IPS-NIHi11 (cell line): ENCODE results near the gene NGF.
"Not testable (repeated sequence)": the region's sequence is repeated elsewhere in the genome, so short reads cannot be mapped to it uniquely, and the experiment has no call there.

ENCODE experiments used
- DNase-seq: peaks from one replicate; pipeline ENCODE4 v3.0.0; 2012; ENCODE audit warnings: mixed read lengths, low spot score

NGF gene

DNA sequence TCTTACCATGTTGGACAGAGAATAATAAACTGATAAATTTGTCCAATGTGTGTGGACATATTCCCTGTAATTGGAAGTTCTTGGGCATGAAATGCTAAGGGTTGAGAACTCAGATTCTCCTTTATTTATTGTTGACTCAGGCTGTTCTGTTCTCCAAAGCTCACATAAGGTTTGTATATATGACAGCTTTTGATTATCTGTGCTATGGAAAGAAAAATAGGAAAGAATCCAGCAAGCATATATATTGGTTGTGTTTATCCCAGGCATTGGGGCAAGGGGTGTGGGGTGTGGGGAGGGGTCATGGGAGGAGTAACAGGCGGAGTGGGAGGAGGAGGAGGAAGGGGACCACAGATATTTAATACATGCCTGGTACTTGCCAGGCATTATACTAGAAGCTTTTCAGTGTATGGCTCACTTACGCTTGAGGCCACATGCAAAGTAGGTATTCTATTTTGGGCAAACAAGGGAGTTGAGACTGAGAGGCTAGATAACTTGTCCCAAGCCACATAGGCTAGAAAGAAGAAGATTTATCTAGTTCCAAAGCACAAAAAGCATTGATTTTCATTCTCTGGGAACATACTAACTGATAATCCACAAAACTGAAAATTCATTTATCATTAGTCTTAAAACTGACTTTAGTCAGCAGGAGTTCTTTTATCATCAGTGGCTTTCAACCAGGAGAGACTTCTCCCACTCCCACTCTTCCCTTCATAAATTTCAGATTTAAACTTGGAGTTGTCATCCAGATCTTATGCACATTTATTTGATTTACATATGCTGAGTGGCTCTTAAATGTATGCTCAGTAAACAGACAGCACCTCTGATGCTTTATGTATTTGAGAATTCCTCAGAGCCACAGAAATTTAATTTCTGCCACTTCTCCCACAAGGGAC lies 27.2 kb downstream of the NGF start:
- DNase-seq, result no peak

DNA sequence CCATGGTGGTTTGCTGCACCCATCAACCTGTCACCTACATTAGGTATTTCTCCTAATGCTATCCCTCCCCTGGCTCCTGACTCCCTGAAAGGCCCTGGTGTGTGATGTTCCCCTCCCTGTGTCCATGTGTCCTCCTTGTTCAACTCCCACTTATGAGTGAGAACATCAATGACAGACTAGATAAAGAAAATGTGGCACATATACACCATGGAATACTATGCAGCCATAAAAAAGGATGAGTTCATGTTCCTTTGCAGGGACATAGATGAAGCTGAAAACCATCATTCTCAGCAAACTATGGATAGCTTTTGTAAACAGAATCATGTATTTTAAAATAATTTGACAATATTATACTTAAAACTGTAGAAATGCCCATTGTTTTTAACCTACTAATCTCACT lies 28.5 kb downstream of the NGF start:
- not testable (repeated sequence) for DNase-seq

DNA sequence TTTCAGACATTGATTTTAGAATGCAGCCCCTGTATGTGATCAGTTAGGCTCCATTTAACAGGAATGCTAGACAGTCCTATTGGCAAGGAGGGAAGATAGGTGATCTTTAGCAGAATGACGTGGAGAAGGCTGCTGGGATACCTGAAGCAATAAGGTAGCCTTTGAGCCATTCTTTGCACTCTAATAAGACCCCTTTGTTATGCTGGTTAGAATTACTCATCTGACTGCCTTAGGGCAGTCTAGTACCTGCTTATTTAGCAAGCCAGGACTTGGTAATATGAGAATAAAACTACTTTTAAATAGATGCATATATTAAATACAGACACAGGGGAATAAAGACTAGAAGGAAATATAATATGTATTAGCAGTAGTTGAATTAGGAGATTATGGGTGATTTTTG lies 29.1 kb downstream of the NGF start:
- no peak for DNase-seq

DNA sequence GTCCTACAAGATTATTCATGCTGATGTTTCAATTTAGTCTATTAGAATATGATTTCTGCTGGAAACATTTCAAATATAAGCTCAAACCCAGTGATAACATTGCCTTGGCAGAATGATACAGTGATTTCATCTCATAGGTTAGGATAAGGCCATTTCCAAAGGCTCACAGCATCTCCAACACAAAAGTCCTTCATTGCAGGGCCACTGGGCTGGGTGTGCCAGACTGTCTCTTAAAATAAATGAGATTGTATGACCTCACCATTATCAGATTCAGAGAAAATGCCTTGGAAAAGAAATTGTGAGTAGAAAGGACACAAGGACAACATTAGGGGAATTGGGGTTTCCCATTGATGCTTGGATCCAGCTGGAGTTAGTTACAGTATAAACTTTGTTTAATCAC lies 30.4 kb downstream of the NGF start:
- no peak for DNase-seq

DNA sequence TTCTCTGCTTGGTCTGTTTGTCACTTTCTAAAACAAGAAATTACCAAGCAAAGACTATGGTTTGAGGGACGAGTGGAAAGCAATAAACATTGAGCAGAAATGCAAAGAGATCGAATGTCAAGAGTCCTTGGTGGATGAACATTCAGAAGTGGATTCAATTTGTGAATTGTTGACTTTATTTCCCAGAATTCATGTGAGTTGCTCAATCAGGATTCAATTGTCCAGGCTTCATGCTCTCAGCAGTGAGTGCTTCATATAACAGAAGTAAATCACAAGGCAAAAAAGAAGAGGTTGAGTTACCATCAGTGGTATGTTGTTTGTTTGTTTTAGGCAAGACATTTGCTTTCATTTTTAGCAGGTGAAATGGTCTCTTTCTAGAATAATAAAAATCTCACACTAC lies 31.9 kb downstream of the NGF start:
- no peak for DNase-seq

DNA sequence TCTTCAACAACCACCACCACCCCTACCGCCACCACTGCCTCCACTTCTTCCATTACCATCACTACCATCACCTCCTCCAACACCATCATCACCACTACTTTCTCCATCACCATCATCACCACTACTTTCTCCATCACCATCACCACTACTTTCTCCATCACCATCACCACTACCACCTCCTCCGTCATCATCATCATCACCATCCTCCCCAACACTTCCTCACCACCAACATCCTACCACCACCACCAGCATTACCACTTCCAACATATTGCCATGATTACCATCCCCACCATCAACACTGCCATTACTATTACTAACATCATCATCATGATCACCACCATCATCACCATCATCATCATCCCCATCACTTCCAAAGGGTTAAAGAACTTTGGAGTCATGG lies 34.7 kb downstream of the NGF start:
- DNase-seq, result no peak

DNA sequence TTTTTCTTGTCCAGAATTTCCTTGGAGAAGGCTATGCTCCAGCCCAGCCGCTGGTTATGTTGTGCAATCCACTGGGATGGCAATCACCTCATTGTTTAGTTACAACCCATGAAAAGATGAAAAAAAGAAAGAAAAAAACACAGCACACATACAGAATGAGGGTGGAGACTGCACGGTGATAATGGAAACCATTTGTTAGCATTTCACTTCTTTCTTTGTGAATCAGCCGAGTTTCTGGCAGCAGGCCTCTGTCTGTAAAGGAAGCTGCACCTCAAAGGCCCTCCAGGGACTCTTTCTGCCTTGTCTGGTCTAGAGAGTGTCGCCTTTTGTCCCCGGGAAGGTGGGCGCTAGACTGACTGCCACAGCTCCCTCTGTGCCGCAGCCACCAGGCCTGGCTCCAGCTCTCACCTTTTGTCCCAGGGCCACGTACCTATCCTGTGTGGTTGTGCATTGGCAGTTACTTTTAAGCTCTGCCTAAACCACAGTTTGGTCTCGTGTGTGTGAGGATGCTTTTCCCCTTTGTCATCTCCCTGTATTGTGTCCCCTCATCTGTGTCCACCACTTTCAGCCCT lies 35.6 kb downstream of the NGF start:
- DNase-seq, result no peak

DNA sequence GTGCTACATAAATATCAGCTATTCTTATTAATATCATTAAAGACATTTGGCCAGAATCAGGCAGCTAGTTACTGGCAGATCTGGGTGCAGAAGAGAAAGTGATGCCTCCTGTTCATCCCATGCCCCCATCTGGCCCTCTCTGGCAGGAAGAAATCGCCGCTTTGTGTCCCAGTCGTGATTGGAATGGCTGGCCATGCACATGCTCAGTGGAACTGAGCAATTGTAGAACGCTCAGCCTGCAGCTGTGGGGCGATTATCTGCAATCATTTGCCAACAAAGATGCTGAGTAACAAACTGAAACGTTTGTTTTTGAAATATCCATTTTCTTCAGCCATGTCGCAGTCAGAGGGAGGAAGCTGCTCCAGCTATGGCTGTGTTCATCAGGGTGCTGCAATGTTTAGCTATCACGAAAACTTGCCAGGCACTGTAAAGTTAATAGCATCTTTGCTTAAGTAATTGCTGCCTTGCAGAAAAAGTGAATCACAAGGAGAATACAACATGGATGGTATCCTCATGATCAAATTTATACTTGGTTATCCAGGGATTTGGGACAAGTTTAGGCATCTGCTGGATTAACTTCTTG lies 36.5 kb downstream of the NGF start:
- DNase-seq, result no peak

DNA sequence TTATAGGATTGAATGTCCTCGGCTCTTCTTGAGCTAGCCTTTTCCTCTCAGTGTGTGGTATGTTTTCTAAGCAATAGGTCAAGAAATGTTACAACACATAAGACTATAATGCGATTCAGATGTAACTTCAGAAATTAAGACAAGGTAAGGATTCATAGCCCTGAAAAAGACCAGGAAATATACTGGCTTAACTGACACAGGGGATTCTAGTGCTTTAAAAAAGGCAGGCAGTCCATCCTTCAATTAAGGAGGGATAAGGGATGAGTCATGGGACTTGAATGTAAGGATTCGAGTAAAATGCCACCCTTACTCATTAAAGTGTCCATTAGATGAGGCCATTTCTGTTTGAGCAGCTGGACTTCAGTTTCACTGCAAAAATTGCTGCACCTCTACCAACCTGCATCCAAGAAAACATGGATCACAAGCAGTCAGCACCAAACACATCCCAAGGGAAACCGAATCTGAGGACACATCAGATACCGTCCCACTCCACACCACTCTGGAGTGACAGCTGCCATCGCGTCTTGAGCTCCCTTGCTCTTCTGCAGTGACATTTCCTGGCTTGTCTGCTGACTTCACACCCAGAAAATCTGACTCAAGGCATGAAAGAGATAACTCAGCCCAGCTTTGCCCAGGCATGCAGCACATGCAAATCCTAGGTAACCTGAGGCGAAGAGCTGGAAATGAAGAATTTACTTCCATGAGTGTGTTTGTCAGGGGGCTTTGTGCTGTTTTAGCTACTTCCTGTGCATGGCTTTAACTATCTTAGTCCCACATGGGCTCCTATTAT lies 37.8 kb downstream of the NGF start:
- no peak for DNase-seq

DNA sequence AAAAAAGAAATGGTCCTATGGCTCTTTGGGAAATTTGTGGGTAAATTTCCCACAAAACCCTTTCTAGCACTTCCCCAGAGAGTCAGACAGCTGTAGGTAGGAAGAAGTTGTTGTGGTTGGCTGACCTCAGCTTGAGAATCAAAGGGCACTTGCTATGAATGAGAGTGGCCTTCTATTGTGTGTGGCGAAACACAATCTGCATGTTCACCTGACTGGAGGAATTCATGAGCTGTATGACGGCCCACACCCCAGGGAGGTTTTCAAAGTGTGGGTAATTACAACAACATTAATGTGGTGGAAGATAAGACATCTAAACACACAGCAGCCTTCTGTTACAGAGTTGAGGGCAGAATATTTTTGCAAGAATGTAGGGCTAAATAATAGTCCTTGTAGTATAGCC lies 38.8 kb downstream of the NGF start:
- DNase-seq, result peak; percentile 57

DNA sequence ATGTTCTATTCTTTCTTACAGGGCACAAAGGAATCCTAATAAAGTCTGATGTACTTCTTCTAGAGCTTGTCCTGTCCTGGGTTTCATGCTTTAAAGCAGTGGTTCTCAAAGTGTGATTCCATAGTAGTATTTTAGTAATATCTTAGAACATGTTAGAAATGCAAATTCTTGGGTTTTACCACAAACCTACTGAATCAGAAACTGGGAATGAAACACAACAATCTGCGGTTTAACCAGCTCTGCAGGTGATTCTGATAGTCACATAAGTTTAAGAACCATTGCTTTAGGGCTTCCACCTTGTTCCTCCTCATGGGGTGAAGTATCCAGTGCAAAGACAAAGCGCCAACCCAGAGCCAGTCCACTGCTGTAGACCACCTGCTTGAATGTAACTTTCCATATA lies 41.1 kb downstream of the NGF start:
- no peak for DNase-seq

DNA sequence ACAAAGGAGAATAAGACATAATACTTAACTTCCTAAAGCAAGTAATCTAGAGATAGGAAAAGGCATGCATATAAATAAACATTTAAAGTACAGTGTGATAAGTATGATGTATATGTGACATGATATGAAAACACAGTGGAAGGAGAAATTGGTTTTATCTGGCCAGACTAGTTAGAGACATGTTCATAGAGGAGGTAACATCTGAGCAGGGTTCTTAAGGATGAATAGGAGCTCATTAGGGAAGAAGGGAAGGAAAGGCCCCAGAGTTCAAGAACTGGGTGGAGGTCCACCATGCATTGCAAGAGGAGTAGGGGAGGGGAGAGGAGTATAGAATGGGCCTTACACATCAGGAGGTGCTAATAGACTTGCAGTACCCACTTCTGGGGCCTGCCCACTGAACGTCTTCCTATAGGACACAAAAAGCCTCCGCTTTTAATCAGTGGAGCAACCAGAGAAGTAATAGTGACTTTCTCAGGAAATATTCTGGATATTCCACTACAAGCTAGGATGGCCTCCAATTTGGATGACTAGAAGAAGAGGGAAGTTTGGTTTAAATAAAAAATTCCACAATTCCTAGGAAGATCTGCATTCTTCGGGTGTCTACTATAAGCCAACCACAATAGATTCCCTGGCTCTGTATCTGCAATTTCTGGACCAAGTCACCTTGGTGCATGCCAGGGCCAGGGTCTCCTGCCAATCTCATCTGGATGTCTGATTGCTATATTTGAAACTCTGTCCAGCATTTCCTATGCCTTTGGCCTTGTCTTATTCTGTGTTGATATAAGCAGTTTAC lies 41.9 kb downstream of the NGF start:
- no peak for DNase-seq

DNA sequence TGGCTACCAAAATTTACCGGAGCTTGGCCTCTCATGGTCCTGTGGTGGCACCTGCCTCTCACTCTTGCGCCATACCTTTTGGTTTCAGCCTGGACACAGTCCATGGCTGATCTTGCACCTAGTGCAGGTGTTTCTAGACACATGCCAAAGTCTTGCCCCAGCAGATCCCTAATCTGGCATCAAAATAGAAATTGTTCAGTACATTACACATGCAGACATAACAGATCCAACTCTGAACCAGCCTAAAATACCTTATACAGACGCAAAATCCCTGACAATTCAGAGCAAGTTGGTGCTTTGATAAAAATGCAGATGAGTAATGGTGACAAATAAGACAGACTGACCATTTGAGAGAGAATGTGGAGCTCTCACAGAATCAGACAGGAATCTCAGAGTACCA lies 44.1 kb downstream of the NGF start:
- DNase-seq, result no peak

DNA sequence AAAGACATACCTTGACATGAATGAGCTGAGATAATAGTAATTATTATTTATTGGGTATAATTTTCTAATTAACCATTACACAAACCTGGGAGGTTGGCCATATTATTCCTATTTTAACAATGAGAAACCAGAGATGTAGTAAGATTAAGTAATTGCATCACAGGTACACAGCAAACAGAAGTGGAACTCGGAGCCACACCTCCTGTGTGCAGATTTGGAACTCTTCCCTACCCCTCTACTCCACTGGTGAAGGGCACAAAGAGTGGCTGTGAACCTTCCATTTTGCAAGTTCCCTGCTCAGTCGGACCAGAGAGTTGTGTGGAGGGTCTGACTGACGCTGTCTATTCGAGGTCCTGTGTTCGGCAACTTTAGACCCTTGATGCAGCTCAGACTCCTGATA lies 45.0 kb downstream of the NGF start:
- no peak for DNase-seq

DNA sequence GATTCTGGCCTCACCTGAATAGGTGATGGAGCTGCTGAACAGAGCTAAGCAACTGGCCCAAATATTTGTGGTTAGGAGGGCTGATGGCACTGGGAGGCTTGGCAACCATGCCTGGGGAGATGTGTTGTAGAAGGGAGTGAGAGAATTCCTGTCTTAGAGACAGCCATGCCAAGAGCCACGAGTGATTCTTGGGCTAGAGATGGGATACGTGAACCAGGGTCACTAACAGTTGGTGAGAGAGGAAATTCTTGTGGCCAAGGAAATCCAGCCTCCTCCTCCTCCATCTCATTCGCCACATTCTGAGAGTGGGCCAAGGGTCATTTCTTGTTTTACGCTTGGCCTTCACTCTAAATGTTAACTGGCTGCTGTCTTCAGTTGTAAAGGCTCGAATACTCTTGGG lies 46.3 kb downstream of the NGF start:
- no peak for DNase-seq

DNA sequence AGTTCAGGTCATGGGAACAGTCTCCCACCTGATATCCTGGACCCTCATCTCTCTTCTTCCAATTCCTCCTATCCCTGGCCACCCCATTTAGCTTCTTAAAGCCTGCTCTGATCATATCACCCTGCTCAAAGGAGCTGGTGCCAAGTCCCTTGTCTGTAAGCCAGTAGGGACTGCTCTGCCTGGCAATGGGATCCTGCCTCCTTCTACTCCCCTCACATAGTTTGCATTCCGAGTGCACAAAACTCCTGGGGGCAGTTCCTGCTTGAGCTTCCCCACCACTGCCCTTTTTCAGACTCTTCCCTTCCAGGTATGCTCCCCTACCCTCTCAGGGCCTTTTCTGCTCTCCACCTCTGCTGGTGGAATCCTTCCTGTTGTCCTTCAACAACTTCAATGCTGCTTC lies 48.1 kb downstream of the NGF start:
- peak; percentile 34 for DNase-seq

DNA sequence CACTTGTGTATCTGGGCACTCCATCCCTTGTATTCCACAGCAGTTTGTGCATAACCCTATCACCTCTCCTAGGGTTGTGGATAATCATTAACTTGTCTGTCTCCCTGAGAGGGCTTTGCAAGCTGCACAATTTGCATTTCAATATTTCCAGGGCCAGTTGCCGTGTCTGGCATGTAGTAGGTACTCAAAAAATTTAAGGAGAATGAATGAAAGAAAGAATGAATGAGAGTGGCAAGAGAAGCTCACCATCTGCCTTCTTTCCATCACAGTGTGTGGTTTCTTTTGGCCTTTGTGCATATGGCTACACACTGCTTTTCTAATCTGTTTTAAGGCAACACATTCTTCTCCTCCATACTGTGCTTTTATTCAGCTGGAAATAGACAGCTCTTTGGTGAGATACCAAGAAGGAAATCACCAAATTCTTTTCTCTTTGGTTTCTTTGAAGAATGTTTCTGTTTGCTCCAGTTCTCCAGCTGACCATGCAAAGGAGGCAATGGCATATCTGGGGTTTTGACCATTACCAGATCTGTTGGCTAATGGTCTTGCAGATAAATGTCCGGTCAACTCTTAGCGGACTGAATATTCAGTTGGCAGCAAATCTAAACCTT lies 49.4 kb downstream of the NGF start:
- DNase-seq, result no peak

DNA sequence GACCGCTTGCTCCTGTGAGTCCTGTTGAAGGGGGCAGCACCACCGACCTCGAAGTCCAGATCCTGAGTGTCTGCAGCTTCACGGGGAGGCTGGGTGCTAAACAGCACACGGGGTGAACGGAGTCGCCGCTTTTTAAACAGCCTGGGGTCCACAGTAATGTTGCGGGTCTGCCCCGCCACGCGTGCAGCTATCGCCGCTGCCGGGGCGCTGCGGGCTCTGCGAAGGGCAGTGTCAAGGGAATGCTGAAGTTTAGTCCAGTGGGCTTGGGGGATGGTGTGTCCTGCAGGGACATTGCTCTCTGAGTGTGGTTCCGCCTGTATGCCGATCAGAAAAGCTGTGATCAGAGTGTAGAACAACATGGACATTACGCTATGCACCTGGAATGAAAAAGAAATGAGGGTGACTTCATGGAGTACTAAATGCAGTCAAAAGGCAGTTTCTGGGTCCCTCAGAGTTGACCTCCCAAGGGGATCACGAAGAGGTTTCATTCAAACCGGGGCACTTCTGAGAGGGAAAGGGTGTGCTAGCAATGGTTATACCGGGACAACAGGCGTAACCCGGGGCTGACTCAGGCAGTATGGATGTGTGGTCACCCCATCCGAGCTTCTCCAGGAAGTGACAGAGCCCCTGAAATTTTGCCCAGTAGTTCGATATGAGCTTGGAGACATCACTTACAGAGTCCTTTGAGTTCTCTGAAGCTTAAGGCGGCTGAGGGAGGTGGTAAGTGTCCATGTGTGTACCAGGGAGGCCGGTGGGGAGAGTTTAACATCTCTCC lies 51.4 kb downstream of the NGF start:
- DNase-seq, result no peak

DNA sequence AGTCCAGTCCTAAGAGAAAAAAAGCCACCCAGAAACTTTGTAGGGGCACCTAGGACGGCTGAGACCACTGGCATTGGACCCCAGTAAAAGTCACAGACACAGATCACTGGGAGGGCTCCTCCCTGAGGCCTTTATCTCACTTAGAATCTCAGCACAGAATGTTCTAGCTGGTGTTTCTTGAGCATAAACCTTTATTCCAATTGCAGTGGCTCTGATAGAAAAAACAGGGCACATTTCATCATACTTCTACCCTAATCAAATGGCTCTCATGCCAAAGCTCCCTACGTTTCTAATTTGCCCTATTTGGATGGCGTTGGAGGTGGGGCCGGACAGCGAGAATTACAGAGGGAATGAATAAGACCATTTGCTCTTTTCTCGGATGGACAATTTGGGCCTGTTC lies 53.8 kb downstream of the NGF start:
- no peak for DNase-seq

DNA sequence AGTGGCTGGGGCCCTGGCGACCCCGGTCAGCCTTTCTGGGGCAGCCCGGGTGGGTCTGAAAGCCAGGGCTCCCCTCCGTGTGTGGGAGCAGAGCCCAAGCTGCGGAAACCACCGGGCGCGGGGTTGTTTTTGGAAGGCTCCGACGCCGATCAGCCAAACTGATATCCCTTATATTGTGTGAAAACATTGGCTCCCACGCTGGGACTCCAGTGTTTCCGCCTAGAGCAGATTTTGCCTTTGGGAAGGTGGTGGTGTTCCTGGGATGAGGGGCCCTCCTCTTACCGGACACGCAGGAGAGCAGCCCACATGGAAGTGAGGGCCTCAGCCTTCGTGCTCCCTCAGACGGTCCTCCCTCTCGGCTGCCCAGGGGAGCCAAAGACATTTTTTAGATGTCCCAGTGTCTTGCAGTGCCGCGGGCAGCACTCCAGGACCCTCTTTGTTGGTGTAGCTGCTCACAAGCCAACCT lies 54.3 kb downstream of the NGF start:
- DNase-seq, result no peak

DNA sequence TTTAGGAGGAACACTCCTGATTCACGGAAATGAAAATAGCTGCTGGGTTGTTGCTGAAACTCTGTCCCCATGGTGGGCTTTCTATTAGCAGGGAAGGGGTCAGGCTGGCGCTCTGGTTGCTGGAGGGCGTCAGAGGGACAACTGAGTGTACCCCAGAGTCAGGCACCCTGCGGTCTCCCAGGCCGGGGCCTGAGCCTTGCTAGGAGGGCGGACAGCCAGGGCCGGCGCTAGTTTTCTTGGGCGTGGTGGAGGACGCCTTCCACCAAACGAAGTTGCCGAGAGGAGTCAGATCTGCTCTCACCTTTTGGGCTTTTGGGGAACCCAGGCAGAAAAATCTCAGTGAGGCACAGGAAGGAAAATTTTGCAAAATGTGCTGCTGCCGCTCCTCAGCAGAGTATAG lies 54.8 kb downstream of the NGF start:
- no peak for DNase-seq
